HL-60 (cell line): Measurements from ENCODE around the gene ABCD1.

Experiments
- DNase-seq, 2 experiments: peaks; one replicate each; pipeline ENCODE4 v3.0.0-alpha.2; 2010 to 2020; ENCODE audit warnings: low read depth in 1 of 2, low spot score in 1 of 2
- H3K27ac ChIP-seq: fragments of 250-450 bp; sonication (Bioruptor Pico); replicated peaks from 2 replicates; pipeline ENCODE4 v1.5.1; 2020; ENCODE audit warnings: mild to moderate bottlenecking, moderate library complexity
- H3K27me3 ChIP-seq: fragments of 250-450 bp; sonication (Bioruptor Pico); 2 replicates; pipeline ENCODE4 v1.5.1; 2021; ENCODE audit warnings: mild to moderate bottlenecking, moderate library complexity; ENCODE audit not compliant: insufficient read depth, poor library complexity, severe bottlenecking
- H3K4me3 ChIP-seq: replicated peaks from 2 replicates; pipeline ENCODE4 v1.5.1; 2011; ENCODE audit warnings: mild to moderate bottlenecking, control low read depth, low read length; ENCODE audit not compliant: insufficient read depth
- GABPA ChIP-seq: IDR thresholded peaks from 2 replicates; pipeline ENCODE4 v1.6.1; 2012; ENCODE audit warnings: low read depth
- POLR2AphosphoS5 ChIP-seq: IDR thresholded peaks from 2 replicates; pipeline ENCODE4 v1.6.1; 2012; ENCODE audit warnings: low read depth
- SPI1 ChIP-seq: IDR thresholded peaks from 2 replicates; pipeline ENCODE4 v1.6.1; 2012; ENCODE audit warnings: low read depth, mild to moderate bottlenecking, borderline replicate concordance
- TF ChIP-seq, protein P1 (sequence below): IDR thresholded peaks from 2 replicates; pipeline ENCODE4 v1.6.1; 2012; ENCODE audit warnings: low read depth; ENCODE audit not compliant: insufficient replicate concordance
- TF ChIP-seq, protein P2 (sequence below): IDR thresholded peaks from one replicate; pipeline ENCODE4 v1.5.1; 2011; ENCODE audit warnings: low read length, control low read depth, inconsistent platforms; ENCODE audit not compliant: insufficient read depth

Gene ABCD1

DNA sequence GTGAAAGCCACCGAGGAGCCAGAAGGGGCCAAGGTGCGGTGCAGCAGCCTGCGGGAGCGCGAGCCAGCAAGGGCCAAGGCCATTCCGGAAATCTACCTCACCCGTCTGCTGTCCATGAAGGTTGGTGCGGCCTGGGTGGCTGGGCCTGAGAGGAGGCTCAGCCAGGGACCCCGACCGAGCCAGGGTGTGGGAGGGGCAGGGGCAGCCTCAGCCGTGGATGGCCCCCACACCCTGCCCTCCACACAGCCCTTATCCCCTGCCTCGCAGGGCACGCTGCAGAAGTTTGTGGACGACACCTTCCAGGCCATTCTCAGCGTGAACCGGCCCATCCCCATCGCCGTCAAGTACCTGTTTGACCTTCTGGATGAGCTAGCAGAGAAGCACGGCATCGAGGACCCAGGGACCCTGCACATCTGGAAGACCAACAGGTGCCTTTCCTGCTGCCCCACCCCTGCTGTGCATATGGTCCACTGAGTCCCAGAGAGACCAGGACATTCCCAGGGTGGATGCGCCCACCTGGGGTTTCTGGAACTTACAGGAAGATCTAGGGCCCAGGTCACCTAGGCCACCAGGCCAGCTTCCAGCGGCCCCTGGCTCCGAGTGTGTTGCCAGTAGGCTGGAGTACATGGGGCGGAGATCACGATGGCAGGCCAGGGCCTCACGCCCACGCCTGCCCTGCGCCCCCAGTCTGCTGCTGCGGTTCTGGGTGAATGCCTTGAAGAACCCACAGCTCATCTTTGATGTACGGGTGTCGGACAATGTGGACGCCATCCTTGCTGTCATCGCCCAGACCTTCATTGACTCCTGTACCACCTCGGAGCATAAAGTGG is 52.8 kb downstream of the ABCD1 start:
- no peaks in the 10 kb centered on the region for H3K27me3 ChIP-seq
- H3K4me3 ChIP-seq, result no peak overlapping the region
- TF ChIP-seq SPI1 (no peak), POLR2AphosphoS5 (no peak), GABPA (no peak)
- TF ChIP-seq, protein P1, sequence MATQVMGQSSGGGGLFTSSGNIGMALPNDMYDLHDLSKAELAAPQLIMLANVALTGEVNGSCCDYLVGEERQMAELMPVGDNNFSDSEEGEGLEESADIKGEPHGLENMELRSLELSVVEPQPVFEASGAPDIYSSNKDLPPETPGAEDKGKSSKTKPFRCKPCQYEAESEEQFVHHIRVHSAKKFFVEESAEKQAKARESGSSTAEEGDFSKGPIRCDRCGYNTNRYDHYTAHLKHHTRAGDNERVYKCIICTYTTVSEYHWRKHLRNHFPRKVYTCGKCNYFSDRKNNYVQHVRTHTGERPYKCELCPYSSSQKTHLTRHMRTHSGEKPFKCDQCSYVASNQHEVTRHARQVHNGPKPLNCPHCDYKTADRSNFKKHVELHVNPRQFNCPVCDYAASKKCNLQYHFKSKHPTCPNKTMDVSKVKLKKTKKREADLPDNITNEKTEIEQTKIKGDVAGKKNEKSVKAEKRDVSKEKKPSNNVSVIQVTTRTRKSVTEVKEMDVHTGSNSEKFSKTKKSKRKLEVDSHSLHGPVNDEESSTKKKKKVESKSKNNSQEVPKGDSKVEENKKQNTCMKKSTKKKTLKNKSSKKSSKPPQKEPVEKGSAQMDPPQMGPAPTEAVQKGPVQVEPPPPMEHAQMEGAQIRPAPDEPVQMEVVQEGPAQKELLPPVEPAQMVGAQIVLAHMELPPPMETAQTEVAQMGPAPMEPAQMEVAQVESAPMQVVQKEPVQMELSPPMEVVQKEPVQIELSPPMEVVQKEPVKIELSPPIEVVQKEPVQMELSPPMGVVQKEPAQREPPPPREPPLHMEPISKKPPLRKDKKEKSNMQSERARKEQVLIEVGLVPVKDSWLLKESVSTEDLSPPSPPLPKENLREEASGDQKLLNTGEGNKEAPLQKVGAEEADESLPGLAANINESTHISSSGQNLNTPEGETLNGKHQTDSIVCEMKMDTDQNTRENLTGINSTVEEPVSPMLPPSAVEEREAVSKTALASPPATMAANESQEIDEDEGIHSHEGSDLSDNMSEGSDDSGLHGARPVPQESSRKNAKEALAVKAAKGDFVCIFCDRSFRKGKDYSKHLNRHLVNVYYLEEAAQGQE, result no peak
- TF ChIP-seq, protein P2, sequence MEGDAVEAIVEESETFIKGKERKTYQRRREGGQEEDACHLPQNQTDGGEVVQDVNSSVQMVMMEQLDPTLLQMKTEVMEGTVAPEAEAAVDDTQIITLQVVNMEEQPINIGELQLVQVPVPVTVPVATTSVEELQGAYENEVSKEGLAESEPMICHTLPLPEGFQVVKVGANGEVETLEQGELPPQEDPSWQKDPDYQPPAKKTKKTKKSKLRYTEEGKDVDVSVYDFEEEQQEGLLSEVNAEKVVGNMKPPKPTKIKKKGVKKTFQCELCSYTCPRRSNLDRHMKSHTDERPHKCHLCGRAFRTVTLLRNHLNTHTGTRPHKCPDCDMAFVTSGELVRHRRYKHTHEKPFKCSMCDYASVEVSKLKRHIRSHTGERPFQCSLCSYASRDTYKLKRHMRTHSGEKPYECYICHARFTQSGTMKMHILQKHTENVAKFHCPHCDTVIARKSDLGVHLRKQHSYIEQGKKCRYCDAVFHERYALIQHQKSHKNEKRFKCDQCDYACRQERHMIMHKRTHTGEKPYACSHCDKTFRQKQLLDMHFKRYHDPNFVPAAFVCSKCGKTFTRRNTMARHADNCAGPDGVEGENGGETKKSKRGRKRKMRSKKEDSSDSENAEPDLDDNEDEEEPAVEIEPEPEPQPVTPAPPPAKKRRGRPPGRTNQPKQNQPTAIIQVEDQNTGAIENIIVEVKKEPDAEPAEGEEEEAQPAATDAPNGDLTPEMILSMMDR, result no peak
- no peak for DNase-seq
- H3K27ac ChIP-seq, result no peak overlapping the region

DNA sequence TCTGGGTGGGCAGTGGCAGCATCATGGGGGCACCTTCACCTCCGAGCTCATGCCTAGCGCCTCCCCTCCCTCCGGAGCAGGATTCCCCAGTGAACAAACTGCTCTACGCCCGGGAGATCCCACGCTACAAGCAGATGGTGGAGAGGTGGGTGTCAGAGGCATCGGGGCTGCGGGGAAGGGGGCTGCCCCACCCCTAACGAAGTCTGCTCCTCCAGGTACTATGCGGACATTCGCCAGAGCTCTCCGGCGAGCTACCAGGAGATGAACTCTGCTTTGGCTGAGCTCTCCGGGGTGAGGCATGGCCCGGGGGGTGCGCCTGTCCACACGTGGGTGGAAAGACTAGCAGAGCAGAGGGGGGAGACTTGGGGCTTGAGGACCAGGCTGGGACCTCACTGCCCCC is 53.5 kb downstream of the ABCD1 start:
- Histone ChIP-seq H3K4me3 (no peak overlapping the region), H3K27me3 (no peaks in the 10 kb centered on the region), H3K27ac (no peak overlapping the region)
- DNase-seq, result no peak
- TF ChIP-seq GABPA, result no peak
- TF ChIP-seq SPI1, result no peak

DNA sequence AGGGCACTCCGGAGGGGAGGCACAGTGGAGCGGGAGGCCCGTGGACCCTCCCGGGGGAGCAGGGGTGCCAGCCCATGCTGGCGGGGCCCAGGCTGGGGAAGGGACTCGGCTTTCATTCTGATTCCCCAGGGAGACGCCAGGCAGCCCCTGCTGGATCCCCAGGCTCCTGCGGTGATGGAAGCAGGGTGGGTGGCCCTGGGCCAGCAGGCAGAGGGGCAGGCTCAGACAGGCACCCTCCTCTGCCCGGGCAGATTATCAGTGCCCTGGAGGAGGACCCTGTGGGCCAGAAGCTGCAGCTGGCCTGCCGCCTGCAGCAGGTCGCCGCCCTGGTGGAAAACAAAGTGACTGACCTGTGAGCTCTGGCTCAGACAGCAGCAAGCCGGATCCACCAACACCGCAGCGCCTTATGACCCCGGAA is 54.0 kb downstream of the ABCD1 start:
- no peak overlapping the region for H3K4me3 ChIP-seq
- no peak overlapping the region for H3K27ac ChIP-seq
- H3K27me3 ChIP-seq, result no peaks in the 10 kb centered on the region
- TF ChIP-seq GABPA (no peak), SPI1 (no peak), POLR2AphosphoS5 (no peak)
- DNase-seq, result no peak

DNA sequence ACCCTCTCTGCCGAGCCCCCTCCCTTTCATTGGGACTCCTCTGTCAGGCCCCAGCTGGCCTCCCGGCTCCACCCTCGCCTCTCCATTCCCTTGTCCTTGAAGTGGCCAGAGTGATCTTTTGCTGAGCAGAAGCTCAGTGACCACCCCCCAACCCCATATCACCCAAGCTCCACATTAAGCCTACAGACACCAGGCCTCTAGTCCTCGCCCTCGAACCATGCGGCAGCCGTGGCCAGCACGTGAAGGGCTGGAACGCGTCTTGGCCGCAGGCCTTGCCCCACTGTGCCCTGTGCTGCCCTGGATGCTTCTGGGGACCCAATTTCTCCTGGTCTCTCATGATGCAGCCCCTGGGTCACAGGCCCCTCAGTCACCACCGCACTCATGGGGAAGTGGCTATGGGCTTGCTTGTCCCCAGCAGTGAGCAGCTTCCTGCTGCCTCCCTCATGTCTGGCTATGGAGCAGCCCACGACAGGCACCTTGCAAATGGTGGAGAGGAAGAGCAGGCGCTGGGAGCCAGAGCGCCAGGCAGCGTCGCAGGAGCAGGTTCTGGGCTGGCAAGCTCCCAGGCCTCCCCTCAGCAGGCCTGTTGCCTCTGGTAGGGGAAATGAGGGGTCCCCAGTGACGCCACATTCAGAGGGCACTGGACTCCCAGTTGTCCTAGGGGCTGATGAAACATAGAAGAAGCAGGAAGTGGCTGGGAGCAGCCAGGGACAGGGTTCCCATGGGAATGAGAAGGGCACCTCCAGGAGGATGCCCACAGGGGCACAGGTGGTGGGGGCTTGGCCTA is 55.4 kb downstream of the ABCD1 start:
- H3K27me3 ChIP-seq, result no peaks in the 10 kb centered on the region
- no peak overlapping the region for H3K27ac ChIP-seq
- TF ChIP-seq SPI1 (no peak), GABPA (no peak), POLR2AphosphoS5 (no peak)
- TF ChIP-seq, protein P2, result no peak
- TF ChIP-seq, protein P1, result no peak
- no peak for DNase-seq
- H3K4me3 ChIP-seq, result no peak overlapping the region
